HG03442 (cell line): ENCODE data around the gene IL4.

Experiments
- ATAC-seq: cut with Tn5 transposase; IDR thresholded peaks from one replicate; pipeline ENCODE4 v1.9.1; 2021; ENCODE audit warnings: mild to moderate bottlenecking, moderate library complexity; ENCODE audit not compliant: unreplicated experiment

The IL4 gene

GRCh38 chr5:132657676-132658380 is 16.0 kb upstream of the IL4 start, which contains the start of gene IL13:
TSS of gene IL13 (plus strand) at chr5:132658173. CDS start at chr5:132658187, 14 bp downstream.
- no peak for ATAC-seq

GRCh38 chr5:132658381-132659302 is 15.1 kb upstream of the IL4 start:
- no peak for ATAC-seq

- ATAC-seq, result no peak
These were observed 13.9 kb upstream of the IL4 start for GRCh38 chr5:132659598-132660493.

GRCh38 chr5:132661231-132662003 is 12.4 kb upstream of the IL4 start:
- ATAC-seq, result no peak

GRCh38 chr5:132662004-132662401 is 11.8 kb upstream of the IL4 start:
- ATAC-seq, result no peak

GRCh38 chr5:132662925-132663770 is 10.6 kb upstream of the IL4 start:
- ATAC-seq, result peak; percentile 66

- ATAC-seq, result peak; percentile 58
These were observed 9.8 kb upstream of the IL4 start for GRCh38 chr5:132663771-132664695.

GRCh38 chr5:132664696-132665209 is 9.0 kb upstream of the IL4 start:
- ATAC-seq, result no peak

GRCh38 chr5:132665574-132666080 is 8.2 kb upstream of the IL4 start:
- ATAC-seq, result no peak

- ATAC-seq, result no peak
These were observed 7.3 kb upstream of the IL4 start for GRCh38 chr5:132666310-132667123.

GRCh38 chr5:132667309-132667708 is 6.5 kb upstream of the IL4 start:
- no peak for ATAC-seq

- no peak for ATAC-seq
These were observed 5.8 kb upstream of the IL4 start for GRCh38 chr5:132667761-132668705.

GRCh38 chr5:132668706-132669454 is 4.9 kb upstream of the IL4 start:
- ATAC-seq, result no peak

- ATAC-seq, result no peak
These were observed 4.4 kb upstream of the IL4 start for GRCh38 chr5:132669455-132669820.
